ENCODE measurements around the gene PHTF1.

The PHTF1 gene

DNA sequence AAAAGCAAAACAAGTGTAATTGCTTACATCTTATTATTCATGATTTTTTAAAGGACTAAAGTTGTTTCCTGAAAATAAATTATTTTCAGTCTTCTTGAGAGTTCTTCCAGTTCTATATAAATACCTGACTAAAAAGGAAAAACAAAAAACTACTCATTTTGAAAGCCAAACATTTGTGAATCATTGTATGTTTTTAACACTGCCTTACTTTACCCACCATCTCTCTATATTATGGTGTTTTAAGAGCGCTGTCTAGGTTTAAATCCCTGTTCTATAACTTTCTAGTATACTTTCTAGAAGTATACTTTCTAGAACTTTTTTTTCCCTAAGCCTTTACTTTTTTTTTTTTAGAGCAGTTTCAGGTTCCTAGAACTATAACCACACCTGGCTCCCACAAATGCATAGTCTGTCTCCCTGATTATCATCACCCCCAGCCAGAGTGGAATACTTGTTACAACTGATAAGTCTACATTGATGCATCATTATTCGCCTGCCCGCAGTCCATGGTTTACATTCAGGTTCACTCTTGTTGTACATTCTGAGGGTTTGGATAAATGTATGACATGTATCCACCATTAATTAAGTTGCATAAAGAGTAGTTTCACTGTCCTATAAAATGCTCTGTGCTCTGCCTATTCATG, 43.2 kb upstream of the PHTF1 start:
- H3K4me3 ChIP-seq (ENCODE audit: low read depth, low read length), result no peak overlapping the region
- no peak for TF ChIP-seq MYC (IDR thresholded peaks at IDR 0.05; ENCODE audit: low read depth, low read length)
- TF ChIP-seq, protein P1, sequence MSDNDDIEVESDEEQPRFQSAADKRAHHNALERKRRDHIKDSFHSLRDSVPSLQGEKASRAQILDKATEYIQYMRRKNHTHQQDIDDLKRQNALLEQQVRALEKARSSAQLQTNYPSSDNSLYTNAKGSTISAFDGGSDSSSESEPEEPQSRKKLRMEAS (IDR thresholded peaks at IDR 0.05; ENCODE audit: low read depth, low read length), result no peak
- no peak for TF ChIP-seq POLR2A (IDR thresholded peaks at IDR 0.05; ENCODE audit: extremely low read depth, insufficient read length)
- TF ChIP-seq, protein P2, sequence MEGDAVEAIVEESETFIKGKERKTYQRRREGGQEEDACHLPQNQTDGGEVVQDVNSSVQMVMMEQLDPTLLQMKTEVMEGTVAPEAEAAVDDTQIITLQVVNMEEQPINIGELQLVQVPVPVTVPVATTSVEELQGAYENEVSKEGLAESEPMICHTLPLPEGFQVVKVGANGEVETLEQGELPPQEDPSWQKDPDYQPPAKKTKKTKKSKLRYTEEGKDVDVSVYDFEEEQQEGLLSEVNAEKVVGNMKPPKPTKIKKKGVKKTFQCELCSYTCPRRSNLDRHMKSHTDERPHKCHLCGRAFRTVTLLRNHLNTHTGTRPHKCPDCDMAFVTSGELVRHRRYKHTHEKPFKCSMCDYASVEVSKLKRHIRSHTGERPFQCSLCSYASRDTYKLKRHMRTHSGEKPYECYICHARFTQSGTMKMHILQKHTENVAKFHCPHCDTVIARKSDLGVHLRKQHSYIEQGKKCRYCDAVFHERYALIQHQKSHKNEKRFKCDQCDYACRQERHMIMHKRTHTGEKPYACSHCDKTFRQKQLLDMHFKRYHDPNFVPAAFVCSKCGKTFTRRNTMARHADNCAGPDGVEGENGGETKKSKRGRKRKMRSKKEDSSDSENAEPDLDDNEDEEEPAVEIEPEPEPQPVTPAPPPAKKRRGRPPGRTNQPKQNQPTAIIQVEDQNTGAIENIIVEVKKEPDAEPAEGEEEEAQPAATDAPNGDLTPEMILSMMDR (IDR thresholded peaks at IDR 0.05; ENCODE audit: low read depth, low read length), result no peak
- no peak for DNase-seq (ENCODE audit: low read depth)

- no peak overlapping the region for H3K4me3 ChIP-seq (ENCODE audit: low read depth, low read length)
- no peak for DNase-seq (ENCODE audit: low read depth)
- TF ChIP-seq POLR2A (IDR thresholded peaks at IDR 0.05; ENCODE audit: extremely low read depth, insufficient read length), result no peak
- TF ChIP-seq, protein P2 (IDR thresholded peaks at IDR 0.05; ENCODE audit: low read depth, low read length), result no peak
- TF ChIP-seq, protein P1 (IDR thresholded peaks at IDR 0.05; ENCODE audit: low read depth, low read length), result no peak
- TF ChIP-seq MYC (IDR thresholded peaks at IDR 0.05; ENCODE audit: low read depth, low read length), result no peak
These were observed 41.2 kb upstream of the PHTF1 start for GRCh38 chr1:113800487-113800886.

DNA sequence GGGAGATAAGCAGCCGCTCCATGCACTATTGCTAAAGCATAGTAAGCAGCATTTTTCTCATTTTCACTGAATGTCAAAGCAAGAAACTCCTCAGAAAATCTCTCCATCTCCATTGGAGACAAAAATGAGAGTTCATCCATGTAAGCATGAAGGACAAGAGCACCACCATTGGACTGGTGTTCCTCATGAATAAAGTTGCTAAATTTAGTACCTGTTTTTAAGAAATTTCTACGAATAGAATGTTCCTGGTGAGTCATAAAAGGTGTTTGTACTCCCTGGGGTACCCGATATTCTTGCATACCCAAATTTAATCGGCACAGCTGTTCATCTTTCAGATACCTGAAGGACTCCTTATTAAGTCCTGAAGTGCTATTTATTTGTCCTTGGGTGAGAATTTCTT, 38.2 kb upstream of the PHTF1 start:
- no peak for DNase-seq (ENCODE audit: low read depth)
- H3K4me3 ChIP-seq (ENCODE audit: low read depth, low read length), result no peak overlapping the region
- TF ChIP-seq, protein P1 (IDR thresholded peaks at IDR 0.05; ENCODE audit: low read depth, low read length), result no peak
- TF ChIP-seq, protein P2 (IDR thresholded peaks at IDR 0.05; ENCODE audit: low read depth, low read length), result no peak
- no peak for TF ChIP-seq POLR2A (IDR thresholded peaks at IDR 0.05; ENCODE audit: extremely low read depth, insufficient read length)
- TF ChIP-seq MYC (IDR thresholded peaks at IDR 0.05; ENCODE audit: low read depth, low read length), result no peak

- TF ChIP-seq, protein P1 (IDR thresholded peaks at IDR 0.05; ENCODE audit: low read depth, low read length), result no peak
- TF ChIP-seq MYC (IDR thresholded peaks at IDR 0.05; ENCODE audit: low read depth, low read length) (no peak), POLR2A (IDR thresholded peaks at IDR 0.05; ENCODE audit: extremely low read depth, insufficient read length) (no peak)
- H3K4me3 ChIP-seq (ENCODE audit: low read depth, low read length), result no peak overlapping the region
- DNase-seq (ENCODE audit: low read depth), result no peak
These were observed 34.9 kb upstream of the PHTF1 start for GRCh38 chr1:113793878-113794834.

- H3K4me3 ChIP-seq (ENCODE audit: low read depth, low read length), result no peak overlapping the region
- no peak for DNase-seq (ENCODE audit: low read depth)
- TF ChIP-seq, protein P1 (IDR thresholded peaks at IDR 0.05; ENCODE audit: low read depth, low read length), result no peak
- no peak for TF ChIP-seq POLR2A (IDR thresholded peaks at IDR 0.05; ENCODE audit: extremely low read depth, insufficient read length)
These were observed 33.7 kb upstream of the PHTF1 start for GRCh38 chr1:113792986-113793385.

DNA sequence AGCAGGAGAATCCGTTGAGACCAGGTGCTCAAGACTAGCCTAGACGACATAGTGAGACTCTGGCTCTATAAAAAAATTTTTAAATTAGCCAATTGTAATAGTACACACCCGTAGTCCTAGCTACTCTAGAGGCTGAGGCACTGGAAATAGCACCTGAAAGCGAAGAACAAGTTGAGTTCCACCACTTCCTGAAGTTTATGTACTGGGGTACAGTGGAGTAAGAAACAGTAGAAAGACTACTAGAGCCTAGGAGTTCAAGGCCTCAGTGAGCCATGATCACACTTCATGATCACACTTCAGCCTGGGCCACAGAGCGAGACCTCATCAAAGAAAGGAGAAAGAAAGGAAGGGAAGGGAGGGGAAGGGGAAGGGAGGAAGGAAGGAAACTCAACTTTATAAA, 33.2 kb upstream of the PHTF1 start:
- H3K4me3 ChIP-seq (ENCODE audit: low read depth, low read length), result no peak overlapping the region
- DNase-seq (ENCODE audit: low read depth), result no peak
- TF ChIP-seq, protein P1 (IDR thresholded peaks at IDR 0.05; ENCODE audit: low read depth, low read length), result no peak
- TF ChIP-seq POLR2A (IDR thresholded peaks at IDR 0.05; ENCODE audit: extremely low read depth, insufficient read length) (no peak), MYC (IDR thresholded peaks at IDR 0.05; ENCODE audit: low read depth, low read length) (no peak)
- TF ChIP-seq, protein P2 (IDR thresholded peaks at IDR 0.05; ENCODE audit: low read depth, low read length), result no peak

Measured in NB4 (cell line).